Ovary (tissue), 9 donors: Measurements from ENCODE around the gene RIOK2. TPM values are rescaled to one million over a fixed set of nuclear protein-coding genes. Genes with fewer than 3 reads are reported as not detected.

Experiments used
- DNase-seq, 5 donors: peaks; one replicate each; pipeline ENCODE4 v3.0.0-alpha.2; 2019 to 2020
- H3K27ac ChIP-seq, 2 donors: fragments of 200-600 bp; one replicate each; pipeline versions ENCODE4 v1.5.1 to v1.8.0; 2019 to 2022
- H3K27me3 ChIP-seq: fragments of 200-600 bp; one replicate; pipeline ENCODE4 v1.8.0; 2022
- H3K36me3 ChIP-seq: fragments of 200-600 bp; sonication (generic); one replicate; pipeline ENCODE4 v1.5.1; 2019
- H3K4me1 ChIP-seq: one replicate; pipeline ENCODE4 v1.8.1; 2013; ENCODE audit warnings: mild to moderate bottlenecking, moderate library complexity; ENCODE audit not compliant: insufficient read depth
- H3K4me3 ChIP-seq: fragments of 200-600 bp; sonication (generic); one replicate; pipeline ENCODE4 v1.5.1; 2017
- H3K9me3 ChIP-seq, 2 donors: fragments of 200-600 bp in 1 of 2; sonication (generic) in 1 of 2; one replicate each; pipeline versions ENCODE4 v1.5.1 to v1.8.1; 2013 to 2019; ENCODE audit warnings: mild to moderate bottlenecking in 1 of 2, moderate library complexity in 1 of 2
- CTCF ChIP-seq, 3 donors: fragments of 450-650 bp in 2 of 3; fragments of 200-600 bp in 1 of 3; IDR thresholded peaks; one replicate each; pipeline versions ENCODE4 v1.5.1 to v1.8.0; 2016 to 2022; ENCODE audit warnings: antibody characterized with exemption in 3 of 3, mild to moderate bottlenecking in 1 of 3
- EP300 ChIP-seq: sonication (generic); formaldehyde crosslinking; IDR thresholded peaks from one replicate; pipeline ENCODE4 v1.6.1; 2017; ENCODE audit warnings: antibody characterized with exemption
- POLR2A ChIP-seq: fragments of 450-650 bp; IDR thresholded peaks from one replicate; pipeline ENCODE4 v1.6.1; 2017; ENCODE audit warnings: antibody characterized with exemption, mild to moderate bottlenecking, moderate library complexity
- WGBS, 3 donors: extraction: QIAGEN DNeasy Blood & Tissue Kit in 1 of 3; methylation state at CpG; one replicate each; pipeline versions ENCODE4 v1.1.5 to v1.1.7; 2013 to 2017; 5-methylcytosine and 5-hydroxymethylcytosine counted together
- intact Hi-C, 4 donors: fragments of 100-400 bp; cut with DNase I; formaldehyde crosslinking; loops; one replicate each; pipeline versions ENCODE4 v1.11.0 to v1.15.1; 2022 to 2023
- polyA plus RNA-seq, 2 donors: library from polyadenylated mRNA; stranded (reverse); fragments of 200-250 nt in 1 of 2; fragments of 350-450 nt in 1 of 2; fragmentation: Illumina TruSeq in 1 of 2; extraction: RNeasy Lipid Tissue Mini Kit (QIAGEN cat#74804) in 1 of 2; gene quantifications; one replicate each; pipeline ENCODE4 v1.2.3, GENCODE V29; 2013 to 2014
- total RNA-seq, 7 donors: library from RNA; depleted of rRNA in 2 of 7; stranded (reverse); fragments of >200 nt in 2 of 7; fragmentation: NEBNext Ultra II Directional in 3 of 7; extraction: Animal tissue kit (Norgen Biotek cat#: 25700) in 3 of 7; gene quantifications; one replicate each; pipeline versions ENCODE4 v1.1.0 to v1.2.4, GENCODE V29; 2016 to 2023
- donor health status: DM: no; HTN: no; CAD: no; lungs with moderate emphysema.
- donor health status: DM: no; HTN: no; CAD: no.
- donor health status: Bipolar disorder and iron deficiency.
- donor health status: DM: yes; HTN: yes; CAD: no.
- donor health status: DM: no; HTN: no; CAD: no.
- donor health status: DM: yes; HTN: yes; CAD: no.

Gene RIOK2
- total and polyA plus RNA-seq, 9 donors: 10.9 to 32.1 (median 19.3) TPM

GRCh38 chr5:97172227-97172626 is 10.8 kb downstream of the RIOK2 start:
- Histone ChIP-seq H3K36me3 (no peaks in the 10 kb centered on the region), H3K27me3 (no peaks in the 10 kb centered on the region), H3K4me3 (no peak overlapping the region), H3K27ac (no peak overlapping the region), H3K9me3 (no peaks in the 10 kb centered on the region), H3K4me1 (no peaks in the 10 kb centered on the region)
- no peak for DNase-seq
- intact Hi-C loops: no loop called here
- no peak for TF ChIP-seq POLR2A
- TF ChIP-seq CTCF (IDR thresholded peaks at IDR 0.05): no peak
- no peak for TF ChIP-seq EP300

GRCh38 chr5:97171703-97172102 is 11.3 kb downstream of the RIOK2 start:
- no peaks in the 10 kb centered on the region for H3K36me3 ChIP-seq
- H3K4me1 ChIP-seq: no peaks in the 10 kb centered on the region
- TF ChIP-seq CTCF (IDR thresholded peaks at IDR 0.05): no peak
- no peak for TF ChIP-seq POLR2A
- no peak for TF ChIP-seq EP300
- no peak overlapping the region for H3K4me3 ChIP-seq
- H3K9me3 ChIP-seq: no peaks in the 10 kb centered on the region
- H3K27ac ChIP-seq: no peak overlapping the region
- H3K27me3 ChIP-seq: no peaks in the 10 kb centered on the region
- DNase-seq: no peak
- intact Hi-C loops: no loop called here
- 83 to 89% (median 88%) methylated on average over 3 of the region's 3 CpGs for WGBS, 3 donors

- TF ChIP-seq EP300: no peak
- no peak for TF ChIP-seq CTCF (IDR thresholded peaks at IDR 0.05)
- TF ChIP-seq POLR2A: no peak
- Histone ChIP-seq H3K4me3 (no peak overlapping the region), H3K27me3 (no peaks in the 10 kb centered on the region), H3K36me3 (no peaks in the 10 kb centered on the region), H3K27ac (no peak overlapping the region), H3K4me1 (no peaks in the 10 kb centered on the region), H3K9me3 (no peaks in the 10 kb centered on the region)
- intact Hi-C loops: loop anchor here in 1 of 4 donors (10.0 kb wide), 3 partner anchors 413 to 1523 kb away; partner anchors contain the start of gene RFESD
- no peak for DNase-seq
- WGBS, 3 donors: 49 to 64% (median 55%) methylated on average over 6 of the region's 6 CpGs
Measured at GRCh38 chr5:97167435-97167834, 15.6 kb downstream of the RIOK2 start.

- intact Hi-C loops: loop anchor here in 1 of 4 donors (10.0 kb wide), 3 partner anchors 411 to 1521 kb away; partner anchors contain the start of gene RFESD
- no peak overlapping the region for H3K4me3 ChIP-seq
- H3K9me3 ChIP-seq: no peaks in the 10 kb centered on the region
- no peaks in the 10 kb centered on the region for H3K36me3 ChIP-seq
- 42 to 53% (median 48%) methylated on average over 1 of the region's 1 CpG for WGBS, 3 donors
- TF ChIP-seq EP300: no peak
- no peaks in the 10 kb centered on the region for H3K27me3 ChIP-seq
- no peaks in the 10 kb centered on the region for H3K4me1 ChIP-seq
- DNase-seq: no peak
- no peak overlapping the region for H3K27ac ChIP-seq
Measured at GRCh38 chr5:97165726-97166125, 17.3 kb downstream of the RIOK2 start.

- Histone ChIP-seq H3K36me3 (no peaks in the 10 kb centered on the region), H3K27ac (no peak overlapping the region)
- intact Hi-C loops: loop anchor here in 3 of 4 donors (5.0 to 10.0 kb wide), 5 partner anchors 298 to 1520 kb away; partner anchors contain the start of gene RFESD (in 1 of the 3)
Measured at GRCh38 chr5:97164846-97165245, 18.2 kb downstream of the RIOK2 start.

More at GRCh38 chr5:97164846-97165245, 18.2 kb downstream of the RIOK2 start:
- DNase-seq: no peak
- no peak for TF ChIP-seq EP300
- Histone ChIP-seq H3K27me3 (no peaks in the 10 kb centered on the region), H3K9me3 (no peaks in the 10 kb centered on the region), H3K4me3 (no peak overlapping the region), H3K4me1 (no peaks in the 10 kb centered on the region)
